HG03103 (cell line): ENCODE results near the gene ZNF524.

Experiments used
- ATAC-seq: cut with Tn5 transposase; IDR thresholded peaks from one replicate; pipeline ENCODE4 v1.9.1; 2021; ENCODE audit warnings: low read depth; ENCODE audit not compliant: unreplicated experiment

ZNF524 gene

DNA sequence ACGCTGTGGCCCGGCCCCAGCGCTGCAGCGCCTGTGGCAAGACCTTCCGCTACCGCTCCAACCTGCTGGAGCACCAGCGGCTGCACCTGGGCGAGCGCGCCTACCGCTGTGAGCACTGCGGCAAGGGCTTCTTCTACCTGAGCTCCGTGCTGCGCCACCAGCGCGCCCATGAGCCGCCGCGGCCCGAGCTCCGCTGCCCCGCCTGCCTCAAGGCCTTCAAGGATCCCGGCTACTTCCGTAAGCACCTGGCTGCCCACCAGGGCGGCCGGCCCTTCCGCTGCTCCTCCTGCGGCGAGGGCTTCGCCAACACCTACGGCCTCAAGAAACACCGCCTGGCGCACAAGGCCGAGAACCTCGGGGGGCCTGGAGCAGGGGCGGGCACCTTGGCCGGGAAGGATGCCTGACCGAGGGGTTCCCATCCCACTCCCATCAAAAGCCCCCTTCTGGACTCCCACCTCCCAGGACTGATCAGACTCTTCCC lies 16.3 kb downstream of the ZNF524 start:
- ATAC-seq = no peak

DNA sequence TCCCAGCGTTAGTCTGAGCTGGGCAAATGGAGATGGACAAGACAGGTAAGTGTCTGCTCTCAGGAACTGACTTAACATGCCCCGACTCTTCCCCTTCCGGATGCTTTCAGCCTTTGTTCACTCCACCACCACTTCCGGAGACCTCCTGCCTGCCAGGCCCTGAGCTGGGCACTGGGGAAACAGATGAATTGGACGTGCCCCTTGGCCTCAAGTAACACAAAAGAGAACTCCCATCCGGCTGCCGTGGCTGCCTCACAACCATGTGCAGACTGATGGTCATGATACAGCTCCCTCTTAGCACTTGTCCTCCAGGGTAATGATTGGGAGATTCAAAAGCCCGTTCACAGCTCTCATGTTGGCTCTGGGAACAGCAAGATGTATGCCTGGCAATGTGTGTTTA lies 17.3 kb downstream of the ZNF524 start:
- no peak for ATAC-seq

DNA sequence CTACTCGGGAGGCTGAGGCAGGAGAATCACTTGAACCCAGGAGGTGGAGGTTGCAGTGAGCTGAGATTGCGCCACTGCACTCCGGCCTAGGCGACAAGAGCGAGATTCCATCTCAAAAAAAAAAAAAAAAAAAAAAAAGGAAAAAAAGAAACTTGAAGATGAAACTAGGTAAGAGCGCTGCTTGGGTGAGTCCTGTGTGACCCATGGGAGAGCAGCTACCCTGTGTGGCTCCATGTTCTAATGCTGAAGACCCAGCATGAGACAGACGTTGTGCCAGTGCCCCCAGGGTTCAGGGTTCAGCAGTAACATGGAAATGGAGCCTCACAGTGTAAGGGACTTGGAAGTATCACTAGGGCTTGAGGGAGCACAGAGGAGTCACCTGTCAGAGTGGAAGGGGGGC lies 18.3 kb downstream of the ZNF524 start:
- no peak for ATAC-seq

DNA sequence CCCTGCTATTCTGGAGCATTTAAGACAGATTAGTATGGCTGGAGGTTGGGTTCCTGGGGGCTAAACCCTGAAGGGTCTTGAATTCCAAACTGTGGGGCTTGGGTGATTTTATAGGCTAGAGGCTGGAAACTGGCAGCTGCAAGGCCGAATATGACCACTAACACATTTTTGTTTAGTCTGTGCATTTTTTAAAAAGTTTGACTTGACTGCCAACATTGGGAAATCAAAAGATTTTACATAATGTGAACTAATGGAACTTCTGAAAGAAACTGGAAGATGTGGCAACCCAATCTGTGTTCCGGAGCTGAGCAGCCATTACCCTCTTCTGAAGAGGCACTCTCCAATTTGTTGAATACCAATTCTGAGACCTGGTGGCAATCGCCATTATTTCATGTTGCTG lies 19.2 kb downstream of the ZNF524 start:
- ATAC-seq = no peak

- no peak for ATAC-seq
Measured at GRCh38 chr19:55620410-55621204, 20.5 kb downstream of the ZNF524 start.

DNA sequence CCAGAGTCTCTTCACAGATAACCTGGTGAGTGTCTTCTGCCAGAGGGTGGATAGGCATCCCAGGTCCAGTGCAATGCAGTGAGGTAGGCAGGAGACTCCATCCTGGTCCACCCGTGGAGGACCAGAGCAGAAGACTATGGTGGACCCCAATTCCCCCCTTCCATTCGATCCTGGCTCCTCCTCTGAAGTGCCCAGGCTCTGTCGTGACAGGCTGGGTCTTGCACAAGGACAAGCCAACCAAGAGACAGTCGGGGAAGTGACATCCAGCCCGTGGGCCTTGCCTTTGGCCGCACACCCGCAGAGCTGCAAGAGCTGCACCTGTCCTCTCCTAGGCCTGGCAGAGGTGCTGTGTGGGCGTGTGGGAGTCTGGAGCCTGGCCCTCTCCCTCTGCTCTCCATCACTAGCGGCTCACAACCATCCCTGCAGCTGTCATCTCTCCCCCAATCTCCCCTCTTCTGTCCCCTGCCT lies 21.2 kb downstream of the ZNF524 start:
- no peak for ATAC-seq

GRCh38 chr19:55621673-55622231 lies 21.7 kb downstream of the ZNF524 start:
- ATAC-seq = no peak

GRCh38 chr19:55622242-55622969 lies 22.3 kb downstream of the ZNF524 start:
- ATAC-seq = no peak

- no peak for ATAC-seq
Measured at GRCh38 chr19:55623130-55623529, 23.0 kb downstream of the ZNF524 start.

GRCh38 chr19:55623561-55623960 lies 23.5 kb downstream of the ZNF524 start:
- no peak for ATAC-seq

DNA sequence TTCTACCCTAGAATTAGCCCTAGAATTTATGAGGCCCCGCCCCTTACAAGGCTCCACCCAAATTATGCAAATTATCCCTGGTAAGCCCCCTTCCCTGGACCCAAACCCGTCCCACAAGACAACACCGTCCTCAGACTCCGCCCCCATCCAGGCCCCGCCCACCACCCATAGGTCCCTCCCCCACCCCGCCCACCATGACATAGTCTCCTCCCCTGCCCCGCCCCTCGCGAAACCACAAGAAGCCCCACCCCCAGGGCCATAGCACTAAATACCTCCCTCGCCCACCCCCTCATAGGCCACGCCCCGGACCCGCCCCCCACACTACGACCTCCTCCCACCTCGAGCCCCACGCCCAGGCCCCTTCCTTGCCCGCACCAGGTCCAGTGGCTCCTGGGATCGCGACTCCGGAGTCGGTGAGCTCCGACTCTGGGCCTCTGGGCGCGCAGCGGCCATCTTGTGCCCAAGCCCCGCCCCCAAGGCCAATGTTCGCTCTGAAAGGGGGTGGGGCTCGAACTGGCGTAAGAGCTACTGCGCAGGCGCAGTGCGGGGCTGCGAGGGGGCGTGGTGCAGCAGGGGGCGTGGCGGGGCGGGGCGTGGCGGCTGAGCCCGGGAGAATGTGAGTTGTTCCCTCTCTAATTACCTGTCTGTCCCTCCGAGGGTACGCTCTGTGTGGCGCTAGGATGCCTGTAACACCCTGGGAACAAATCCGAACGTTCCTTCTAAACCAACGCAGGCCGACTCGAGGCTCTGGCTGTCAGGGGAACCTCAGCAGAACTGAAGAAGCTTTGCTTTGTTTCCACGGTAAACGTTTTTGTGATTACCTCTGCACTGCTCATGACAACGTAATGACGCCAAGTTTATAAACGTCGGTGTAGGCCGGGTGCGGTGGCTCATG lies 24.3 kb downstream of the ZNF524 start, which contains the start of gene ZNF784:
ZNF784 (minus strand) TSS at position 458 of the 895 bp plus-strand sequence; CDS start at position 453, 5 bp downstream.
- ATAC-seq = no peak

- no peak for ATAC-seq
Measured at GRCh38 chr19:55625004-55625326, 24.9 kb downstream of the ZNF524 start.

DNA sequence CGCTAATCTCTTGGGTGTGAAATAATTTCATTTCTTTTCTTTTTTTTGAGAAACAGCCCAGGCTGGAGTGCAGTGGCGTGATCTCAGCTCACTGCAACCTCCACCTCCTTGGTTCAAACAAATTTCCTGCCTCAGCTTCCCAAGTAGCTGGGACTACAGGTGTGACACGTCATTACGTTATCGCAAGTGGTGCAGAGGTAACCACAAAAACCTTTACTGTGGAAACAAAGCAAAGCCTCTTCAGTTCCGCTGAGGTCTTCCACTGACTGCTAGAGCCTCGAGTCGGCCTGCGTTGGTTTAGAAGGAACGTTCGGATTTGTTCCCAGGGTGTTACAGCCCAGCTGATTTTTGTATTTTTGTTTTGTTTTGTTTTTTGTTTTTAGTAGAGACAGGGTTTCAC lies 26.3 kb downstream of the ZNF524 start:
- no peak for ATAC-seq

- ATAC-seq = no peak
Measured at GRCh38 chr19:55632463-55632834, 32.4 kb downstream of the ZNF524 start.

- no peak for ATAC-seq
Measured at GRCh38 chr19:55633861-55634260, 33.8 kb downstream of the ZNF524 start.

DNA sequence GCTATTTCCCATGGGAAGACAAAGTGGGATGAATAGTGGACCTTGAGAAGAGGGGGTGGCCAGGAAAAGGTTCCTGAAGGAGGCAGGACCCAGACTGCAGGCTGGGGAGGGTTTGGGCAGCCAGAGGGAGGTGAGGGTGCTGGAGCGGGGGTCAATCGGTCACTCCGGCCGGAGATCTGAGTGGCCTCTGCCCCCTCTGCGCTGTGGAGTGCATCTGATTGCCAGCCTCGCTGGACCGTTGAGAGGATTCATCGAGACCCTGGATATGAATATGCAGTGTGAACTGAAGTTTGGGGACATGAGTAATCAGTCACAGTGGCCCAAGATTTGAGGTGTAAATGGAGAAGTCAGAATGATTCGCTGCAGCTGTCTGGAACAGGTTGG lies 35.2 kb downstream of the ZNF524 start:
- ATAC-seq = no peak

DNA sequence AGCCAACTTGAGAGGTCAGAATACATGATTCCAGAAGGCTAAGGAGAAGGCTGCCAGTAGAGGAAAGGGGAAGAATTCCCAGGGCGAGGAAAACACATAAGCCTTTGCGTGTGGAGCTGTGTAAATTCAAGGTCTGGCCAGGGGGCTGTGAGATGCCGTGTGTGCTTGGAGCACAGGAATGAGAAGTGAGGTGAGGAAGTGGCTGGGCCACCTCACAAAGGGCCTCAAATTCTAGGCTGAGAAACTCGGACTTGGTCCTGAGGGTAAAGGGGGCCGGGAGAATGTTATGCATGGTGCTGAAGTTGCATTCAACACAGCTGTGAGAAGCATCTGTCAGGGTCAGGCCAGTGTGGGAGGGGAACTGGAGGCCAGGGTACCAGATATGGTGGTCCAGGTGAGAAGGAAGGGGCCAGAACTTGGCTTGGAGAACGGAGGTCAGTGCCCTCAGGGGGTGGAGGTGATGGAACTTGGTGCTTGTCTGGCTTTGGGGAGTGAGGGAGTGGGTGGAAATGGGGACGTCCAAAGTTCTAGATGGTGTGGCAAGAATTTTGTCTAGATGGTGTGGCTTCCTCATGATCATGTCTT lies 35.9 kb downstream of the ZNF524 start:
- ATAC-seq = no peak

- ATAC-seq = no peak
Measured at GRCh38 chr19:55636723-55637122, 36.6 kb downstream of the ZNF524 start.

- no peak for ATAC-seq
Measured at GRCh38 chr19:55637534-55637933, 37.4 kb downstream of the ZNF524 start.

- ATAC-seq = no peak
Measured at GRCh38 chr19:55638864-55639359, 38.8 kb downstream of the ZNF524 start.
